DND-41 (cell line): ENCODE measurements around the gene CCDC174.

Experiments used
- ATAC-seq: fragments of 200-7000 bp; cut with Tn5 transposase; 3 replicates; pipeline ENCODE4 v1.9.1; 2021; ENCODE audit warnings: low read depth; ENCODE audit not compliant: insufficient read depth
- DNase-seq: peaks from one replicate; pipeline ENCODE4 v3.0.0-alpha.2; 2020
- H2AFZ ChIP-seq: 2 replicates; pipeline ENCODE4 v1.6.0; 2012; ENCODE audit warnings: low read depth, low read length
- H3K27ac ChIP-seq: 2 replicates; pipeline ENCODE4 v1.5.1; 2012; ENCODE audit warnings: low read length, inconsistent platforms
- H3K27me3 ChIP-seq: fragments of 200-600 bp; sonication (generic); 2 replicates; pipeline ENCODE4 v1.6.0; 2012; ENCODE audit warnings: low read length, mild to moderate bottlenecking, inconsistent platforms; ENCODE audit not compliant: insufficient read depth, poor library complexity
- H3K36me3 ChIP-seq: 2 replicates; pipeline ENCODE4 v1.5.1; 2012; ENCODE audit warnings: low read length, inconsistent platforms; ENCODE audit not compliant: insufficient read depth
- H3K4me1 ChIP-seq: 2 replicates; pipeline ENCODE4 v1.5.1; 2012; ENCODE audit warnings: mild to moderate bottlenecking, low read length; ENCODE audit not compliant: insufficient read depth
- H3K4me2 ChIP-seq: 2 replicates; pipeline ENCODE4 v1.6.0; 2012; ENCODE audit warnings: mild to moderate bottlenecking, moderate library complexity, low read length, inconsistent platforms; ENCODE audit not compliant: insufficient read depth
- H3K4me3 ChIP-seq, 2 experiments: fragments of 200-600 bp in 1 of 2; shearing (Covaris generic) in 1 of 2; 2 replicates each; pipeline ENCODE4 v1.5.1; 2012 to 2016; ENCODE audit warnings: inconsistent platforms in 2 of 2, low read length in 2 of 2, mild to moderate bottlenecking in 2 of 2, low read depth in 1 of 2, moderate library complexity in 1 of 2
- H3K79me2 ChIP-seq: 2 replicates; pipeline ENCODE4 v1.6.0; 2012; ENCODE audit warnings: low read length, inconsistent platforms; ENCODE audit not compliant: insufficient read depth
- H3K9ac ChIP-seq: 2 replicates; pipeline ENCODE4 v1.6.0; 2012; ENCODE audit warnings: low read depth, mild to moderate bottlenecking, inconsistent platforms, low read length, moderate library complexity
- H3K9me3 ChIP-seq: 2 replicates; pipeline ENCODE4 v1.5.1; 2012; ENCODE audit warnings: low read length, moderate library complexity, mild to moderate bottlenecking, inconsistent platforms; ENCODE audit not compliant: insufficient read depth, severe bottlenecking
- H4K20me1 ChIP-seq: 2 replicates; pipeline ENCODE4 v1.6.0; 2012; ENCODE audit warnings: low read length; ENCODE audit not compliant: insufficient read depth
- EZH2 ChIP-seq: IDR thresholded peaks from 3 replicates; pipeline ENCODE4 v1.6.1; 2012; ENCODE audit warnings: borderline replicate concordance, low read depth, mild to moderate bottlenecking, moderate library complexity, low read length, inconsistent platforms; ENCODE audit not compliant: severe bottlenecking
- TF ChIP-seq, protein P1 (sequence below): IDR thresholded peaks from 2 replicates; pipeline ENCODE4 v1.5.1; 2012; ENCODE audit warnings: borderline replicate concordance, low read length, moderate library complexity, mild to moderate bottlenecking; ENCODE audit not compliant: poor library complexity, severe bottlenecking; ENCODE audit errors: extremely low read depth

The CCDC174 gene

GRCh38 chr3:14614189-14614588, 37.4 kb upstream of the CCDC174 start:
- no peak overlapping the region for H3K9ac ChIP-seq
- H3K79me2 ChIP-seq, result no peaks in the 10 kb centered on the region
- H3K9me3 ChIP-seq, result no peaks in the 10 kb centered on the region
- no peak overlapping the region for H3K4me2 ChIP-seq
- H3K4me1 ChIP-seq, result no peaks in the 10 kb centered on the region
- no peaks in the 10 kb centered on the region for H3K36me3 ChIP-seq
- H2AFZ ChIP-seq, result no peak overlapping the region
- H3K27ac ChIP-seq, result no peak overlapping the region
- ATAC-seq (no peak), DNase-seq (no peak)
- no peaks in the 10 kb centered on the region for H4K20me1 ChIP-seq
- no peak overlapping the region for H3K4me3 ChIP-seq
- peaks cover 12% of the 10 kb centered on the region for H3K27me3 ChIP-seq
- TF ChIP-seq, protein P1, sequence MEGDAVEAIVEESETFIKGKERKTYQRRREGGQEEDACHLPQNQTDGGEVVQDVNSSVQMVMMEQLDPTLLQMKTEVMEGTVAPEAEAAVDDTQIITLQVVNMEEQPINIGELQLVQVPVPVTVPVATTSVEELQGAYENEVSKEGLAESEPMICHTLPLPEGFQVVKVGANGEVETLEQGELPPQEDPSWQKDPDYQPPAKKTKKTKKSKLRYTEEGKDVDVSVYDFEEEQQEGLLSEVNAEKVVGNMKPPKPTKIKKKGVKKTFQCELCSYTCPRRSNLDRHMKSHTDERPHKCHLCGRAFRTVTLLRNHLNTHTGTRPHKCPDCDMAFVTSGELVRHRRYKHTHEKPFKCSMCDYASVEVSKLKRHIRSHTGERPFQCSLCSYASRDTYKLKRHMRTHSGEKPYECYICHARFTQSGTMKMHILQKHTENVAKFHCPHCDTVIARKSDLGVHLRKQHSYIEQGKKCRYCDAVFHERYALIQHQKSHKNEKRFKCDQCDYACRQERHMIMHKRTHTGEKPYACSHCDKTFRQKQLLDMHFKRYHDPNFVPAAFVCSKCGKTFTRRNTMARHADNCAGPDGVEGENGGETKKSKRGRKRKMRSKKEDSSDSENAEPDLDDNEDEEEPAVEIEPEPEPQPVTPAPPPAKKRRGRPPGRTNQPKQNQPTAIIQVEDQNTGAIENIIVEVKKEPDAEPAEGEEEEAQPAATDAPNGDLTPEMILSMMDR, result no peak
- TF ChIP-seq EZH2, result no peak

DNA sequence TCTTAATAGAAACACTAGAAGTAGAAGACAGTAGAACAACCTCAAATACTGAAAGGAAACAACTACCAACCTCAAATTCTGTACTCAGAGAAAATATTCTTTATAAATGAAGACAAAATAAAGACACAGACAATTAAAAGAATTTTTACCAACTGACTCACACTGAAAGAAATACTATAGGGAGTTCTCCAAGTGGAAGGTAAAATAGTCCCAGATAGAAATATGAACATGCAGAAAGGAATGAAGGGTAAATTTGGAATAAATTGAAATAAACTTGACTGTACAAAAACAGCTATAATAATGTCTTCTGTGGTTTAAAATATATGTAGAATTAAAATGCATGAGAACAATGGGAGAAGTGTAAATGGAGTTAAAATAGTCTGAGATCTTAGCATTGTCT, 36.7 kb upstream of the CCDC174 start:
- DNase-seq (no peak), ATAC-seq (no peak)
- no peaks in the 10 kb centered on the region for H4K20me1 ChIP-seq
- H3K36me3 ChIP-seq, result no peaks in the 10 kb centered on the region
- H2AFZ ChIP-seq, result no peak overlapping the region
- no peak overlapping the region for H3K4me2 ChIP-seq
- H3K9ac ChIP-seq, result no peak overlapping the region
- no peaks in the 10 kb centered on the region for H3K79me2 ChIP-seq
- no peaks in the 10 kb centered on the region for H3K9me3 ChIP-seq
- TF ChIP-seq, protein P1, result no peak
- no peak for TF ChIP-seq EZH2
- no peak overlapping the region for H3K27ac ChIP-seq
- no peaks in the 10 kb centered on the region for H3K4me1 ChIP-seq
- no peak overlapping the region for H3K4me3 ChIP-seq
- H3K27me3 ChIP-seq, result peaks cover 13% of the 10 kb centered on the region

- no peak overlapping the region for H2AFZ ChIP-seq
- ATAC-seq (no peak), DNase-seq (no peak)
- H3K36me3 ChIP-seq, result no peaks in the 10 kb centered on the region
- H3K79me2 ChIP-seq, result no peaks in the 10 kb centered on the region
- no peak overlapping the region for H3K4me3 ChIP-seq
- H3K9ac ChIP-seq, result no peak overlapping the region
- no peak overlapping the region for H3K27ac ChIP-seq
- peaks cover 9% of the 10 kb centered on the region for H3K27me3 ChIP-seq
- H4K20me1 ChIP-seq, result peaks cover 3% of the 10 kb centered on the region; the same call in 1 of the 2 replicates
- no peaks in the 10 kb centered on the region for H3K9me3 ChIP-seq
- no peaks in the 10 kb centered on the region for H3K4me1 ChIP-seq
- H3K4me2 ChIP-seq, result no peak overlapping the region
- TF ChIP-seq, protein P1, result no peak
- TF ChIP-seq EZH2, result no peak
Observed at GRCh38 chr3:14616606-14617507, 34.7 kb upstream of the CCDC174 start.
